NCI-H1417 treated with DMSO at 0.1 percent for 48 hours (cell line): ENCODE data around the gene SPAG6.

Experiments
- DNase-seq: peaks from one replicate; lab custom pipeline; 2025; lab: John Stamatoyannopoulos, UW

SPAG6 gene

GRCh38 chr10:22321924-22322640 lies 23.2 kb upstream of the SPAG6 start:
- no peak for DNase-seq

GRCh38 chr10:22322641-22323160 lies 22.6 kb upstream of the SPAG6 start:
- no peak for DNase-seq

GRCh38 chr10:22323538-22324305 lies 21.6 kb upstream of the SPAG6 start:
- no peak for DNase-seq

- DNase-seq: no peak
Measured at GRCh38 chr10:22324413-22324812, 20.9 kb upstream of the SPAG6 start.

- DNase-seq: no peak
Measured at GRCh38 chr10:22324893-22325271, 20.4 kb upstream of the SPAG6 start.

GRCh38 chr10:22325272-22326144 lies 19.8 kb upstream of the SPAG6 start:
- DNase-seq: no peak

- no peak for DNase-seq
Measured at GRCh38 chr10:22326145-22326702, 19.1 kb upstream of the SPAG6 start.

GRCh38 chr10:22329150-22329549 lies 16.1 kb upstream of the SPAG6 start:
- no peak for DNase-seq

- DNase-seq: no peak
Measured at GRCh38 chr10:22332116-22332692, 13.1 kb upstream of the SPAG6 start.

- DNase-seq: no peak
Measured at GRCh38 chr10:22333167-22333974, 11.9 kb upstream of the SPAG6 start.

- no peak for DNase-seq
Measured at GRCh38 chr10:22333975-22334282, 11.4 kb upstream of the SPAG6 start.

- DNase-seq: no peak
Measured at GRCh38 chr10:22334414-22335172, 10.7 kb upstream of the SPAG6 start.

- DNase-seq: no peak
Measured at GRCh38 chr10:22335173-22335933, 9.9 kb upstream of the SPAG6 start.

GRCh38 chr10:22338185-22338900 lies 7.0 kb upstream of the SPAG6 start:
- no peak for DNase-seq

- DNase-seq: no peak
Measured at GRCh38 chr10:22338931-22339330, 6.4 kb upstream of the SPAG6 start.

- peak; percentile 52 for DNase-seq
Measured at GRCh38 chr10:22339761-22340328, 5.5 kb upstream of the SPAG6 start.

GRCh38 chr10:22340329-22341189 lies 4.7 kb upstream of the SPAG6 start:
- no peak for DNase-seq
